ENCODE measurements around the gene SMU1.

DNA sequence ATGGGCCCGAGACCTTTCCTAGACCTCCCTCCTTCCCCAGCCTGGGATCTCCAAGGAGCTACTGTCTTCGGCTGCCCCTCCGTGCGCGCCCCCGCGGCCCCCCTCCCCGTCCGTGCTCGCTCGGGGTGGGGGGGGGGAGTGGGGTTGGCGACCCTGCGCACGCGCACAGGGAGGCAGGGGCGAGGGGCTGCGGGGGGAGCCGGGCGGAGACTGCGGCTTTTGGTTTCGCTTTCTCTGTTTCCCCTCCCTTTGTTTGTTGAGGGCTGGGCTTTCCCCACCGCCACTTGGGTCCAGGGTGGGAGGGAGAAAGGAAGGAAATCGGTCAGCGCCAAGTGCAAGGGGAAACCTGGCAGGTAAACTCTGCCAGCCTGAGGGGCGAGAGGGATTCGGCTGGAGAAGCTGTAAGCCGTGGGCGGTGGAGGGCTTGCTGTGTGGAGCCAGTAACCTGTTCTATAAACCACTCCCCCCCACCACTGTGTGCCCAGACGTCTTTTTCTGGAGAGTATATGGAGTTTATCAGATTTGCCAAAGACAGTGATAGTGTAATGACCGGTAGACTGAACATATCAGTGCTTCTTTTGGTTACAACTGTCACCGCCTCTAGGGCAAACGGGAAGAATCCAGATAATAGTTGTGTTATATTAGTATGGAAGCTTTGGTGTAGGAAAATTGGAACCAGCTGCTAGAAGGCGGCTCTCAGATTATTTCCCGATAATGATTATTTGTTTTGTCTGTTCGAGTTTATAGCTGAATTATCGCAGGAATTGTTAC, 50.7 kb downstream of the SMU1 start:
- TF ChIP-seq, protein P1, sequence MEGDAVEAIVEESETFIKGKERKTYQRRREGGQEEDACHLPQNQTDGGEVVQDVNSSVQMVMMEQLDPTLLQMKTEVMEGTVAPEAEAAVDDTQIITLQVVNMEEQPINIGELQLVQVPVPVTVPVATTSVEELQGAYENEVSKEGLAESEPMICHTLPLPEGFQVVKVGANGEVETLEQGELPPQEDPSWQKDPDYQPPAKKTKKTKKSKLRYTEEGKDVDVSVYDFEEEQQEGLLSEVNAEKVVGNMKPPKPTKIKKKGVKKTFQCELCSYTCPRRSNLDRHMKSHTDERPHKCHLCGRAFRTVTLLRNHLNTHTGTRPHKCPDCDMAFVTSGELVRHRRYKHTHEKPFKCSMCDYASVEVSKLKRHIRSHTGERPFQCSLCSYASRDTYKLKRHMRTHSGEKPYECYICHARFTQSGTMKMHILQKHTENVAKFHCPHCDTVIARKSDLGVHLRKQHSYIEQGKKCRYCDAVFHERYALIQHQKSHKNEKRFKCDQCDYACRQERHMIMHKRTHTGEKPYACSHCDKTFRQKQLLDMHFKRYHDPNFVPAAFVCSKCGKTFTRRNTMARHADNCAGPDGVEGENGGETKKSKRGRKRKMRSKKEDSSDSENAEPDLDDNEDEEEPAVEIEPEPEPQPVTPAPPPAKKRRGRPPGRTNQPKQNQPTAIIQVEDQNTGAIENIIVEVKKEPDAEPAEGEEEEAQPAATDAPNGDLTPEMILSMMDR (IDR thresholded peaks at IDR 0.05 in 4 of 5, conservative IDR thresholded peaks at IDR 0.05 in 1 of 5) = no peak
- TF ChIP-seq POLR2A (IDR thresholded peaks at IDR 0.05) = no peak

Data from gastrocnemius medialis (tissue), 4 donors.